Endodermal cell (in vitro differentiated cells): ENCODE data around the gene ERC1. TPM values are rescaled to one million over a fixed set of nuclear protein-coding genes. Genes with fewer than 3 reads are reported as not detected.
A peak's percentile ranks its signal among the peaks of the same experiment; 100 is the strongest.

ENCODE experiments used
- DNase-seq: peaks from one replicate; pipeline ENCODE4 v3.0.0-alpha.2; 2017
- H3K27ac ChIP-seq: 2 replicates; pipeline ENCODE4 v1.5.1; 2013; ENCODE audit warnings: mild to moderate bottlenecking, low read depth, low read length, moderate library complexity
- H3K27me3 ChIP-seq: 2 replicates; pipeline ENCODE4 v1.6.1; 2013; ENCODE audit warnings: mild to moderate bottlenecking, low read length, moderate library complexity; ENCODE audit not compliant: insufficient read depth, control insufficient read depth, poor library complexity, severe bottlenecking
- H3K36me3 ChIP-seq: 2 replicates; pipeline ENCODE4 v1.7.0; 2013; ENCODE audit warnings: mild to moderate bottlenecking, low read length, moderate library complexity; ENCODE audit not compliant: control insufficient read depth, insufficient read depth
- H3K4me1 ChIP-seq: one replicate; pipeline ENCODE4 v1.7.0; 2013; ENCODE audit warnings: low read length; ENCODE audit not compliant: control insufficient read depth, insufficient read depth
- H3K4me3 ChIP-seq: 2 replicates; pipeline ENCODE4 v1.5.1; 2013; ENCODE audit warnings: mild to moderate bottlenecking, low read length, moderate library complexity
- H3K9ac ChIP-seq: 2 replicates; pipeline ENCODE4 v1.6.1; 2013; ENCODE audit warnings: mild to moderate bottlenecking, low read length, moderate library complexity; ENCODE audit not compliant: poor library complexity, severe bottlenecking; ENCODE audit errors: extremely low read depth
- H3K9me3 ChIP-seq: 2 replicates; pipeline ENCODE4 v1.6.1; 2013; ENCODE audit warnings: mild to moderate bottlenecking, low read length, moderate library complexity; ENCODE audit not compliant: control insufficient read depth
- H3K27ac Mint-ChIP-seq: 2 replicates; pipeline ENCODE4 v1.8.0; 2020; ENCODE audit warnings: mixed read lengths
- H3K27me3 Mint-ChIP-seq: 2 replicates; pipeline ENCODE4 v1.8.0; 2021; ENCODE audit warnings: mild to moderate bottlenecking, mixed read lengths; ENCODE audit not compliant: insufficient read depth
- H3K36me3 Mint-ChIP-seq: 2 replicates; pipeline ENCODE4 v1.8.0; 2020; ENCODE audit warnings: low read depth, mixed read lengths
- H3K4me1 Mint-ChIP-seq: 2 replicates; pipeline ENCODE4 v1.8.0; 2020; ENCODE audit warnings: mixed read lengths
- H3K4me3 Mint-ChIP-seq: 2 replicates; pipeline ENCODE4 v1.8.0; 2020; ENCODE audit warnings: mild to moderate bottlenecking, moderate library complexity, mixed read lengths
- H3K9me3 Mint-ChIP-seq: 2 replicates; pipeline ENCODE4 v1.8.0; 2020; ENCODE audit warnings: mild to moderate bottlenecking, mixed read lengths
- CTCF ChIP-seq: fragments of 200-600 bp; sonication (generic); conservative IDR thresholded peaks from 2 replicates; pipeline ENCODE4 v1.5.0; 2021; ENCODE audit warnings: antibody characterized with exemption, mild to moderate bottlenecking
- WGBS, 2 experiments: methylation state at CpG; one replicate each; pipeline versions ENCODE4 v1.1.5 to v1.1.7; 2013; ENCODE audit warnings: missing lambda C conversion rate in 2 of 2, mixed read lengths in 1 of 2; ENCODE audit not compliant: insufficient coverage in 1 of 2, insufficient read length in 1 of 2; 5-methylcytosine and 5-hydroxymethylcytosine counted together
- total RNA-seq, 2 donors: library from RNA; stranded (reverse); fragmentation: NEBNext Ultra II Directional in 1 of 2; extraction: Animal tissue kit (Norgen Biotek cat#: 25700) in 1 of 2; gene quantifications; 2 replicates in 1 of 2; 3 replicates in 1 of 2; pipeline ENCODE4 v1.2.1, GENCODE V29; 2021

ERC1 gene
- total RNA-seq, 2 donors from 2014 or later, result 60.6 to 159 TPM

GRCh38 chr12:1277905-1278304 lies 286.9 kb downstream of the ERC1 start:
- no peak for DNase-seq
- H3K4me3 Mint-ChIP-seq, result no peak overlapping the region
- no peaks in the 10 kb centered on the region for H3K4me1 ChIP-seq
- TF ChIP-seq CTCF, result no peak
- H3K27me3 Mint-ChIP-seq, result no peaks in the 10 kb centered on the region
- peaks cover 5% of the 10 kb centered on the region for H3K4me1 Mint-ChIP-seq
- H3K36me3 ChIP-seq, result peaks cover 3% of the 10 kb centered on the region
- 63 to 92% methylated on average over 2 to 4 of the region's 4 CpGs for WGBS, 2 experiments
- H3K9ac ChIP-seq, result no peak overlapping the region
- no peak overlapping the region for H3K27ac Mint-ChIP-seq
- H3K27ac ChIP-seq, result peak overlapping the region; percentile 9
- peaks cover 17% of the 10 kb centered on the region for H3K36me3 Mint-ChIP-seq
- no peaks in the 10 kb centered on the region for H3K9me3 Mint-ChIP-seq
- no peak overlapping the region for H3K4me3 ChIP-seq
- H3K27me3 ChIP-seq, result no peaks in the 10 kb centered on the region
- H3K9me3 ChIP-seq, result no peaks in the 10 kb centered on the region

- H3K9me3 Mint-ChIP-seq, result no peaks in the 10 kb centered on the region
- no peak overlapping the region for H3K27ac ChIP-seq
- no peak overlapping the region for H3K9ac ChIP-seq
- H3K27me3 Mint-ChIP-seq, result no peaks in the 10 kb centered on the region
- WGBS, 2 experiments, result 80 to 85% methylated on average over 1 to 3 of the region's 3 CpGs
- H3K9me3 ChIP-seq, result no peaks in the 10 kb centered on the region
- peaks cover 3% of the 10 kb centered on the region for H3K36me3 ChIP-seq
- DNase-seq, result no peak
- no peak overlapping the region for H3K4me3 ChIP-seq
- peak; percentile 32 for TF ChIP-seq CTCF
- H3K4me1 Mint-ChIP-seq, result peaks cover 9% of the 10 kb centered on the region
- peaks cover 14% of the 10 kb centered on the region for H3K36me3 Mint-ChIP-seq
- H3K4me3 Mint-ChIP-seq, result no peak overlapping the region
- no peaks in the 10 kb centered on the region for H3K4me1 ChIP-seq
- H3K27me3 ChIP-seq, result no peaks in the 10 kb centered on the region
- no peak overlapping the region for H3K27ac Mint-ChIP-seq
Observed at GRCh38 chr12:1279050-1279449, 288.0 kb downstream of the ERC1 start.

- DNase-seq, result no peak
- no peaks in the 10 kb centered on the region for H3K9me3 ChIP-seq
- Mint-ChIP-seq H3K9me3 (no peaks in the 10 kb centered on the region), H3K36me3 (peaks cover 11% of the 10 kb centered on the region), H3K27me3 (no peaks in the 10 kb centered on the region), H3K4me3 (no peak overlapping the region), H3K27ac (no peak overlapping the region), H3K4me1 (peaks cover 9% of the 10 kb centered on the region)
- no peaks in the 10 kb centered on the region for H3K4me1 ChIP-seq
- H3K27me3 ChIP-seq, result no peaks in the 10 kb centered on the region
- H3K9ac ChIP-seq, result no peak overlapping the region
- H3K27ac ChIP-seq, result no peak overlapping the region
- TF ChIP-seq CTCF, result no peak
- 89 to 90% methylated on average over 2 to 5 of the region's 5 CpGs for WGBS, 2 experiments
- H3K36me3 ChIP-seq, result no peaks in the 10 kb centered on the region
- H3K4me3 ChIP-seq, result no peak overlapping the region
Observed at GRCh38 chr12:1280059-1280458, 289.0 kb downstream of the ERC1 start.
